ENCODE results near the gene CPLX1.

Gene CPLX1

GRCh38 chr4:821181-821591, 4.7 kb downstream of the CPLX1 start:
- H3K27ac ChIP-seq (ENCODE audit: low read depth, low read length): no peak overlapping the region
- peaks cover 44 to 64% (median 49%) of the 10 kb centered on the region in 5 donors for H3K27me3 ChIP-seq (ENCODE audit: control insufficient read depth in 5 of 5, insufficient read depth in 4 of 5, low read length in 5 of 5)
- H3K4me1 ChIP-seq (ENCODE audit: control insufficient read depth in 5 of 5, insufficient read depth in 5 of 5, low read length in 5 of 5): peaks cover 0 to 5% (median 0%) of the 10 kb centered on the region in 5 donors
- no peaks in the 10 kb centered on the region for H3K36me3 ChIP-seq (ENCODE audit: control insufficient read depth in 5 of 5, insufficient read depth in 5 of 5, low read length in 5 of 5)
- H3K9me3 ChIP-seq (ENCODE audit: control insufficient read depth in 5 of 5, low read length in 5 of 5): peaks cover 0 to 8% (median 5%) of the 10 kb centered on the region in 5 donors
- H3K4me3 ChIP-seq (ENCODE audit: low read depth in 1 of 5, low read length in 5 of 5): no peak overlapping the region
- H3K9ac ChIP-seq (ENCODE audit: low read length in 5 of 5): no peak overlapping the region

GRCh38 chr4:820230-821172, 5.4 kb downstream of the CPLX1 start:
- no peaks in the 10 kb centered on the region for H3K36me3 ChIP-seq (ENCODE audit: control insufficient read depth in 5 of 5, insufficient read depth in 5 of 5, low read length in 5 of 5)
- peaks cover 44 to 64% (median 49%) of the 10 kb centered on the region in 5 donors for H3K27me3 ChIP-seq (ENCODE audit: control insufficient read depth in 5 of 5, insufficient read depth in 4 of 5, low read length in 5 of 5)
- peaks cover 0 to 5% (median 0%) of the 10 kb centered on the region in 5 donors for H3K4me1 ChIP-seq (ENCODE audit: control insufficient read depth in 5 of 5, insufficient read depth in 5 of 5, low read length in 5 of 5)
- H3K9ac ChIP-seq (ENCODE audit: low read length in 5 of 5): no peak overlapping the region
- peaks cover 0 to 8% (median 5%) of the 10 kb centered on the region in 5 donors for H3K9me3 ChIP-seq (ENCODE audit: control insufficient read depth in 5 of 5, low read length in 5 of 5)
- no peak overlapping the region for H3K27ac ChIP-seq (ENCODE audit: low read depth, low read length)
- H3K4me3 ChIP-seq (ENCODE audit: low read depth in 1 of 5, low read length in 5 of 5): no peak overlapping the region

GRCh38 chr4:819401-820229, 6.3 kb downstream of the CPLX1 start:
- Histone ChIP-seq H3K9ac (ENCODE audit: low read length in 5 of 5) (no peak overlapping the region), H3K27ac (ENCODE audit: low read depth, low read length) (no peak overlapping the region), H3K36me3 (ENCODE audit: control insufficient read depth in 5 of 5, insufficient read depth in 5 of 5, low read length in 5 of 5) (no peaks in the 10 kb centered on the region), H3K27me3 (ENCODE audit: control insufficient read depth in 5 of 5, insufficient read depth in 4 of 5, low read length in 5 of 5) (peaks cover 42 to 58% (median 46%) of the 10 kb centered on the region in 5 donors), H3K4me3 (ENCODE audit: low read depth in 1 of 5, low read length in 5 of 5) (no peak overlapping the region), H3K4me1 (ENCODE audit: control insufficient read depth in 5 of 5, insufficient read depth in 5 of 5, low read length in 5 of 5) (no peaks in the 10 kb centered on the region), H3K9me3 (ENCODE audit: control insufficient read depth in 5 of 5, low read length in 5 of 5) (peaks cover 0 to 8% (median 5%) of the 10 kb centered on the region in 5 donors)

- no peaks in the 10 kb centered on the region for H3K4me1 ChIP-seq (ENCODE audit: control insufficient read depth in 5 of 5, insufficient read depth in 5 of 5, low read length in 5 of 5)
- H3K27me3 ChIP-seq (ENCODE audit: control insufficient read depth in 5 of 5, insufficient read depth in 4 of 5, low read length in 5 of 5): peaks cover 40 to 54% (median 44%) of the 10 kb centered on the region in 5 donors
- H3K36me3 ChIP-seq (ENCODE audit: control insufficient read depth in 5 of 5, insufficient read depth in 5 of 5, low read length in 5 of 5): no peaks in the 10 kb centered on the region
- H3K9me3 ChIP-seq (ENCODE audit: control insufficient read depth in 5 of 5, low read length in 5 of 5): peaks cover 0 to 8% (median 5%) of the 10 kb centered on the region in 5 donors
- H3K4me3 ChIP-seq (ENCODE audit: low read depth in 1 of 5, low read length in 5 of 5): no peak overlapping the region
- H3K27ac ChIP-seq (ENCODE audit: low read depth, low read length): no peak overlapping the region
- H3K9ac ChIP-seq (ENCODE audit: low read length in 5 of 5): no peak overlapping the region
Observed at GRCh38 chr4:818106-818921, 7.6 kb downstream of the CPLX1 start.

- Histone ChIP-seq H3K36me3 (ENCODE audit: control insufficient read depth in 5 of 5, insufficient read depth in 5 of 5, low read length in 5 of 5) (no peaks in the 10 kb centered on the region), H3K4me1 (ENCODE audit: control insufficient read depth in 5 of 5, insufficient read depth in 5 of 5, low read length in 5 of 5) (no peaks in the 10 kb centered on the region), H3K27me3 (ENCODE audit: control insufficient read depth in 5 of 5, insufficient read depth in 4 of 5, low read length in 5 of 5) (peaks cover 27 to 48% (median 29%) of the 10 kb centered on the region in 5 donors), H3K9ac (ENCODE audit: low read length in 5 of 5) (no peak overlapping the region), H3K4me3 (ENCODE audit: low read depth in 1 of 5, low read length in 5 of 5) (no peak overlapping the region), H3K27ac (ENCODE audit: low read depth, low read length) (no peak overlapping the region), H3K9me3 (ENCODE audit: control insufficient read depth in 5 of 5, low read length in 5 of 5) (peaks cover 0 to 8% (median 5%) of the 10 kb centered on the region in 5 donors)
Observed at GRCh38 chr4:815464-816146, 10.3 kb downstream of the CPLX1 start.

- H3K4me1 ChIP-seq (ENCODE audit: control insufficient read depth in 5 of 5, insufficient read depth in 5 of 5, low read length in 5 of 5): no peaks in the 10 kb centered on the region
- H3K36me3 ChIP-seq (ENCODE audit: control insufficient read depth in 5 of 5, insufficient read depth in 5 of 5, low read length in 5 of 5): no peaks in the 10 kb centered on the region
- H3K9ac ChIP-seq (ENCODE audit: low read length in 5 of 5): no peak overlapping the region
- peaks cover 19 to 37% (median 29%) of the 10 kb centered on the region in 5 donors for H3K27me3 ChIP-seq (ENCODE audit: control insufficient read depth in 5 of 5, insufficient read depth in 4 of 5, low read length in 5 of 5)
- H3K4me3 ChIP-seq (ENCODE audit: low read depth in 1 of 5, low read length in 5 of 5): no peak overlapping the region
- H3K27ac ChIP-seq (ENCODE audit: low read depth, low read length): no peak overlapping the region
- peaks cover 0 to 2% (median under 1%) of the 10 kb centered on the region in 5 donors for H3K9me3 ChIP-seq (ENCODE audit: control insufficient read depth in 5 of 5, low read length in 5 of 5)
Observed at GRCh38 chr4:814312-814850, 11.5 kb downstream of the CPLX1 start.

- Histone ChIP-seq H3K4me1 (ENCODE audit: control insufficient read depth in 5 of 5, insufficient read depth in 5 of 5, low read length in 5 of 5) (no peaks in the 10 kb centered on the region), H3K36me3 (ENCODE audit: control insufficient read depth in 5 of 5, insufficient read depth in 5 of 5, low read length in 5 of 5) (no peaks in the 10 kb centered on the region), H3K9ac (ENCODE audit: low read length in 5 of 5) (no peak overlapping the region), H3K27ac (ENCODE audit: low read depth, low read length) (no peak overlapping the region), H3K27me3 (ENCODE audit: control insufficient read depth in 5 of 5, insufficient read depth in 4 of 5, low read length in 5 of 5) (peaks cover 18 to 37% (median 29%) of the 10 kb centered on the region in 5 donors), H3K4me3 (ENCODE audit: low read depth in 1 of 5, low read length in 5 of 5) (no peak overlapping the region), H3K9me3 (ENCODE audit: control insufficient read depth in 5 of 5, low read length in 5 of 5) (no peaks in the 10 kb centered on the region)
Observed at GRCh38 chr4:813900-814299, 12.0 kb downstream of the CPLX1 start.

- H3K9ac ChIP-seq (ENCODE audit: low read length in 5 of 5): no peak overlapping the region
- H3K36me3 ChIP-seq (ENCODE audit: control insufficient read depth in 5 of 5, insufficient read depth in 5 of 5, low read length in 5 of 5): no peaks in the 10 kb centered on the region
- H3K4me1 ChIP-seq (ENCODE audit: control insufficient read depth in 5 of 5, insufficient read depth in 5 of 5, low read length in 5 of 5): no peaks in the 10 kb centered on the region
- no peak overlapping the region for H3K27ac ChIP-seq (ENCODE audit: low read depth, low read length)
- peaks cover 0 to 6% (median 0%) of the 10 kb centered on the region in 5 donors for H3K9me3 ChIP-seq (ENCODE audit: control insufficient read depth in 5 of 5, low read length in 5 of 5)
- H3K27me3 ChIP-seq (ENCODE audit: control insufficient read depth in 5 of 5, insufficient read depth in 4 of 5, low read length in 5 of 5): peaks cover 12 to 24% (median 16%) of the 10 kb centered on the region in 5 donors
- no peak overlapping the region for H3K4me3 ChIP-seq (ENCODE audit: low read depth in 1 of 5, low read length in 5 of 5)
Observed at GRCh38 chr4:808860-809570, 16.9 kb downstream of the CPLX1 start.
